HG03196 (cell line): Measurements from ENCODE around the gene PPP2R5E.

Experiments used
- ATAC-seq: cut with Tn5 transposase; IDR thresholded peaks from one replicate; pipeline ENCODE4 v1.9.1; 2021; ENCODE audit not compliant: unreplicated experiment

The PPP2R5E gene

GRCh38 chr14:63474111-63474510, 69.1 kb downstream of the PPP2R5E start:
- ATAC-seq: no peak

DNA sequence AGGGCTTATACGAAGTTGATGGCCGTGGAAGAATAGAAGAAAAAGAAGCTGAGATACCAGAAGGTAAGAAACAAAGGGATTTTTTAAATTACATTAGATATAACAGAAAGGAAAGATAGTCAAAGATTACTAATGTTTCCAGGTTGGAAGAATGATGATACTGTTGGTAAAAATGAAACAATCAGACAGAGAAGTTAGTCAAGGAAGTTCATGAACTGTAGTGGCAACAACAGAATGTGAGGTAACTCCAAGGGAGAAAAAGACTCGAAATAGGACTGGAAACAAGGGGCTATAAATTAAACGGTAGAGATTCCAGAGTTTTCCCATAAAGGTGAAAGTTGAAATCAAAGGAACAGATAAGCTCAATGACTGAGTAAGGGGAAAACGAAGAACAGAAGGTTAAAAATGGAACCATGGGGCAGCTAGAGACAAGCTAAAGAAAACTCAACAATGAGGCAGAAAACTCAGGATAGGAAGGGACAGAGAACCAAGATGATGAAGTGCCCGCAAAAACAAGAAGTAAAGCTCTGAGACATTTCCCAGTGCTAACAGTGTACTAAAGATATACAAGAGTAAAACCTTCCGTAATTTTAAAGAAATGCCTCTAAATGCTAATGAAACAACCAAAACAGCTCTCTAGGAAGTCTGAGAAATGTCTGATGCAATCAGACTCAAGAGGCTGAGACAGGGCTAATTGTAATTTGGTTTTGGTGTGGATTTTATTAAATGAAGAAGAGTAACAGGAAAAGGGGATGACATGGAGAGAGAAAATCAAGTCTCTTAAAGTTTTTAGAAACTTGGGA, 70.0 kb downstream of the PPP2R5E start:
- no peak for ATAC-seq

GRCh38 chr14:63470962-63471793, 72.0 kb downstream of the PPP2R5E start:
- peak; percentile 83 for ATAC-seq

GRCh38 chr14:63468294-63468693, 74.9 kb downstream of the PPP2R5E start:
- ATAC-seq: peak; percentile 24

DNA sequence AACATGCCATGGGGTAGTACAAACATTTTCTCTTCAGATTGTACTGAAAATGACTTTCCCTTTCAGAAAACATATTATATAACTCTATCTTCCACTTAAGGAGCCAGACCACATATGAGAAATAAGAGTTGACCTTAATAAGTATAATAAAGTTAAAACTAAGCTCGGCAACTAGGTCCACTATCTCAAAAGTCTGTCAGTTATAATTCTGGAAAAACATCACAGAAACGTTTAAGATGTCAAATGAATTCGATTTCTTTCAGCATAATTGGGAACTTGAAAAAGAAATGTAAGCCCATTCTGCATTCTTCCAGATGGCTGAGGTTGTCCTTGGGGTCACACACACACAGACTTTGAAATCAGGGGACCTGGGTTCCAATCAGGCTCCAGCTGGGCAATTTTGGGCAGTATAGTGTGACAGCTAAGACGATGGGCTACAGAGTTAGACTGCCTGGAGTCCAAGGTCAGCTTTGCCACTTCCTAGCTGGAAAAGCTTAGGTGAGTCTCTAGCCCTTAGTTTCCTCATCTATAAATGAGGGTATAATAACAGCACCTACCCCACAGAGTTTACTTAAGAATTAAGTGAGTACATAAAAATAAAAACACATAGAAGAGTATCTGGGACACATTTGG, 75.6 kb downstream of the PPP2R5E start:
- no peak for ATAC-seq

- no peak for ATAC-seq
Observed at GRCh38 chr14:63465347-63465746, 77.8 kb downstream of the PPP2R5E start.

DNA sequence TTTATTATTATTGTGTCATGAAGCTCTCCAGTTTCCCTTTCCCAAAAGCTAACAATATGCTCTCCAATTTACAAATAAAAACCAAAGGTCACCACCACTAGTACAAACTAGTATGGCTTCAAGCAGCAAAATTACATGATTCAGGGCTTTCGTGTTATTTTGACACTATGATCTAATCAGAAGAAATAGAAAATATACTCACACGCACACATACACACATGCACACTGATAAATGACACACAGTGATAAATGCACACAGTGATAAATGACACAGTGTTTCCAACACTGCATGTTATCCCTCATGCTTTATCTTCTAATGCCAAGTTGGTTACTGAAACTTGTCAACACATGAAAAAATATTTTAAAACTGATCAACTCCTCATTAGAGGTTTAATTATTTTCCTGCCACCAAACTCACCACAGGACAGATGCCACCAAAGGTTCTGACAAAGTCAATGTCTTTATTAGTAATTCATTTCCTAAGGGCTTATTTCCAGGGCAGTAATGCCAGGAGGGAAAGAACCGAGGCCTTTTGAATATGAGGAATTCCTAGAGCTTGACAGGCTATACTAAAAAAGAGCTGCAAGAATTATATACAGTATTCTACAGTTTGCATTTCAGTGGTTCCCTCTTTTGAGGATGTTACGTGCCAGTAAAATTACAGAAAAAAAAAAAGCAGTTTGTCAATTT, 82.4 kb downstream of the PPP2R5E start:
- ATAC-seq: no peak

- ATAC-seq: no peak
Observed at GRCh38 chr14:63459738-63460137, 83.4 kb downstream of the PPP2R5E start.

GRCh38 chr14:63457498-63457897, 85.7 kb downstream of the PPP2R5E start:
- no peak for ATAC-seq

DNA sequence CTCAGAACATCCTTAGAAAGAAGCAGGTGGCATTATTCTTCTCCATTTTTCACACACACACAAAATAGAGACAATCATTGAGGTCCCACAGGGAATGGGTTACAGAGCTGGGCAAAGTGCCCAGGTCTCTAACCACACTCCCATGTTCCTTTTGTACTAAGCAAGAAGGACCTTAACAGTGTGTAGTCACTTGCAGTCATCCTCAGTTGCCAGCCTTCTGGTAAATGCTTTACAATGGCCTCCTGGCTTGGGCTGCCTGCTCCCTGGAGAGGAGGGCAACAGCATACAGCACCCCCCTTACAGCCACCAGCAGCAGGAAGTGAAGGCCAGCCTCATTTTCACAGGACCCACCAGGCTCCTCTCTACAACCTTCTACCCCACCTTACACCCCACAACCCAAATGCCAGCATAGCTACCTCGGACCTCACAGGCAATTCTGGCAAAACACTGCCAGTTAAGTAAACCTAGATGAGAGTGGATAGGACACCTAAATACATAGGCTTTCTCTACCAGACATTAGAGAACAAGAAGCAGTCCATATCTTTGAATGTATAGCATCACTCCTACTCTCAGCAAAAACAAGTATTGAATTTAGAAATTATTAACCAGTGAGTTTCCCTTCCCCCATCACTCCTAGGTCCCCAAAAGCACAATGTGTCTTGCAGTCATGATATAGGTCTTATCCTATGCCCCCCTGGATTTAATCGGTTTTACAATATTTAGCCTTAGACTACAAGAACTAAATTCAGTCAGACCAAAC, 88.1 kb downstream of the PPP2R5E start:
- ATAC-seq: peak; percentile 44

DNA sequence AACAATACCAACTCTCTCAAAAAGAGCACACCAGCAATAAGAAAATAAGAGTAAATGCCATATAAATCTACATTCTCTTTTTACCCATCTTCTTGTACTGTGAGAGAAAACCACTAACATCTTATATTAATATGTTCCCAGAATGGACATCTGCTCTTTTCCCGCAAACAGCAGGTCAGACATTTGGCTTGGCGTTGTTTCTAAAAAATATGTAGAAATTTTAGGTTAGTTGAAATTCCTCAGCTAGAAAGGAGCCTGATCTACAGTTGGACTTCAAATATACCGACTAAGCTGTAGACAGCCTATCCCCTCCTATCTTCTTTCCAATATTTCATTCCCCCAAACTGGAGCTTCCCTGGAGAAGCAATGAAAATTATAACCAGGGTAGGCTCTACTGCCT, 88.7 kb downstream of the PPP2R5E start:
- ATAC-seq: no peak

GRCh38 chr14:63453443-63453936, 89.7 kb downstream of the PPP2R5E start:
- no peak for ATAC-seq

- ATAC-seq: no peak
Observed at GRCh38 chr14:63452796-63453195, 90.4 kb downstream of the PPP2R5E start.

DNA sequence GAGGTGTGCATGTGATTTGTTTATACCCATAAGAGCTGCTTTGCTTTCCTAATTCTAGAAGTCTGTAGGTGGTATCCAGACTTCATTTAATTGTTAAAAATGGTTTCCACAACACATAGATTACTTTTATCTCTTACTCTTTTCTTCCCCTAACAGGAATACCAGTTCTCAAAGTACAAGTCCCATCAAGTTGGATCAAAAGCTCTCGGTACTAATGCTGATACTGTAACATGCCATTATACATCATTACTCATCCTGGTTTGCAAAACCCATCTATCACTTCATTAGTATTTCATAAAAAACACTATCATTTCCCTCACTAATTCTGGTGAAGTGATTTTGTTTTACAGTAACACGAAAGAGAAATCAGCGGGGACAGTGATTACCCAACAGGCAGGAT, 94.3 kb downstream of the PPP2R5E start:
- no peak for ATAC-seq

- no peak for ATAC-seq
Observed at GRCh38 chr14:63444588-63444987, 98.6 kb downstream of the PPP2R5E start.

DNA sequence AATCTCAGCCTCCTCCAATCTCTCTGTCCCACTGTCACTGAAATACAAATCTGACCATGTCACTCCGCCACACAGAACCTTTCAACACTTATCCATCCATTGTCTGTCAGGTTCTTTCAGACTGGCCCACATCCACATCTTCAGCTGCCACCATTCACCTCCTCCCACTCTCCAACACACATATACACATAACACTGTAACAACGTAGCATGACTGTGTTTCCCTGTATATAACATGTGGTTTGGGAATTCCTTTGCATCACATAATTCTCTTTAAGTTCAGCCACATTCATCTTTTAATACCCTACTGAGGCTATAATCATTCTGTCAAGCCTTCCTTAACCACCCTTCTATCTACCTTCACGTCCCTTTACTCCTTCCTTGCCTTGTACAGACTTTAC, 99.2 kb downstream of the PPP2R5E start:
- no peak for ATAC-seq

GRCh38 chr14:63443361-63443760, 99.8 kb downstream of the PPP2R5E start:
- ATAC-seq: no peak

DNA sequence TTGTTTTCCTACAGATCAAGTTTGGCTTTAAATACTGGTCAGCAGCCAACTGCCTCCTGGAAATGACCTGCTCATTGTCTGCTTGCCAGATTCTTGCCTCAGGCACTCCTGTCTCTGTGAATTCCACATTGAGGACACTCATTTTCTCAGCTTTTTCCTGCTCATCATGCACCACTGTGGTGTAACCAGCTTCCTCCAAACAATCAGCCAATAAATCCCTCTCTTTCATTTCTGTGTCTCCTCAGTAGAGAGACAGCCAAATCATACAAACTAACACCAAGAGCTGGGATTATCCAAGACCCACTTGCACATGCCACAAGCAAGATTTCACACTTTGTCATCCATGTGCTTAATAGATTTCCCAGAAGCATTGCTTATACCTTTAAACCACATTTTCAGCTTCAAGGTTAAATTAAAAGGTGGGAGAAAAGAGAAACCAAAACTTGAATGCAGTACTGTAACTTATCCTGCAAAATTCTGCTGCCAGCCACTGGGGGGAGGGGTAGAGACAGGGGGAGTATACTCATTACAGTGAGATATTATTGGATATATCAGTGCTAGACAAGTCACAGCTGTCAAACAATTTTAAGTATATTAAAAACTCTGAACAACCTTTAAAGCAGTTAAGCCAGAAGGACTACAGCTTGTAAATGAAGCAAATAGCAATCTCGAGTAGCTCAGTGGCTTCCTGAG, 105.0 kb downstream of the PPP2R5E start:
- ATAC-seq: peak; percentile 58

DNA sequence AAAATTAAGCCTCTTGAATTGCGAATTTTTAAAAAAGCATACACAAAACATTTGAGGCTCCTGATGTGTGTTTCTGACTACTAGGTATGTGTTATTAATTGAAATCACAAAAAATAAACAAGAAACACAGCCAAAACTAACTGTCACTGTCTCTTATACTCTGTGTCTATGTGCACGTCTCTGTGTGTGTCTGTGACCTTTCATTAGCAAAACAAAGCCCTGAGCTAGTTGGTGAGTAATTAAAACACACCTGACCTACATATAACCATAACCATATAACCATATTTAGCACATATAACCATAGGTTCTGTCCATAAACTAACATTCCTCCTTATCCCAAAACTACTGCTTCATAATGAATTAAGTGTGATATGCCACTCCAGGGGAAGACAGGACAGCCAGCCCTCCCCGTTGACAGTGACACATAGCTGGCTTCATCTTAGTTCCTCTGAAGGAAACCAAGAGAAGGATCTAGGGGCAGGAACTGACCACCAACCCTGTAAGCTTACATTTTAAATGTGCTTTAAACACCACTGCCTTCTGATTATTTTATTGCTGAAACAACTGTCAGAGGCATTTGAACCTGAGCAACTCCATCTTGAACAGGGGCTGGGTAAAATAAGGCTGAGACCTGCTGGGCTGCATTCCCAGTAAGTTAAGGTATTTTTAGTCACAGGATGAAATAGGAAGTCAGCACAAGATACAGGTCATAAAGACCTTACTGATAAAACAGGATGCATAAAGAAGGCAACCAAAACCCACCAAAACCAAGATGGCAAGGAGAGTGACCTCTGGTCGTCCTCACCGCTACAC, 106.7 kb downstream of the PPP2R5E start:
- ATAC-seq: no peak
